Type B pancreatic cell (in vitro differentiated cells): Measurements from ENCODE around the gene EPHA3. TPM values are rescaled to one million over a fixed set of nuclear protein-coding genes. Genes with fewer than 3 reads are reported as not detected.
A peak's percentile ranks its signal among the peaks of the same experiment; 100 is the strongest.

Source experiments
- DNase-seq: peaks from one replicate; pipeline ENCODE4 v3.0.0; 2021; ENCODE audit warnings: mixed read lengths; ENCODE audit not compliant: unreplicated experiment; ENCODE audit errors: extremely low spot score
- H3K27ac Mint-ChIP-seq: 2 replicates; pipeline ENCODE4 v1.8.0; 2021; ENCODE audit warnings: mild to moderate bottlenecking, mixed read lengths
- H3K27me3 Mint-ChIP-seq: 2 replicates; pipeline ENCODE4 v1.8.0; 2021; ENCODE audit warnings: mixed read lengths
- H3K36me3 Mint-ChIP-seq: 2 replicates; pipeline ENCODE4 v1.8.0; 2021; ENCODE audit warnings: mixed read lengths
- H3K4me1 Mint-ChIP-seq: one replicate; pipeline ENCODE4 v1.8.0; 2021; ENCODE audit warnings: mixed read lengths; ENCODE audit not compliant: unreplicated experiment
- H3K4me3 Mint-ChIP-seq: 2 replicates; pipeline ENCODE4 v1.8.0; 2021; ENCODE audit warnings: mild to moderate bottlenecking, mixed read lengths
- H3K9me3 Mint-ChIP-seq: 2 replicates; pipeline ENCODE4 v1.8.0; 2021; ENCODE audit warnings: mixed read lengths
- CTCF ChIP-seq: fragments of 200-600 bp; sonication (generic); conservative IDR thresholded peaks from 2 replicates; pipeline ENCODE4 v1.5.0; 2021; ENCODE audit warnings: antibody characterized with exemption, mild to moderate bottlenecking
- long read RNA-seq: library from polyadenylated mRNA; unstranded; transcript quantifications from one replicate; pipeline ENCODE4 v2.0.0, GENCODE V29; 2020
- total RNA-seq: library from RNA; stranded (reverse); gene quantifications from 2 replicates; pipeline ENCODE4 v1.2.1, GENCODE V29; 2021; ENCODE audit warnings: low replicate concordance

Gene EPHA3
- total RNA-seq: 1.8 and 30.3 TPM in 2 replicates
- long read RNA-seq, partial matches to known transcripts: 0 of 1 reads
- long read RNA-seq, other reads (novel, unspliced or antisense): 1 of 1 reads

- TF ChIP-seq CTCF: no peak
- DNase-seq: peak; percentile 83
- peaks cover 38% of the 10 kb centered on the region for H3K27me3 Mint-ChIP-seq
- H3K4me3 Mint-ChIP-seq: peak within 1 kb of the TSS; percentile 90
- H3K9me3 Mint-ChIP-seq: no peaks in the 10 kb centered on the region
- peak within 1 kb of the TSS; percentile 17 for H3K27ac Mint-ChIP-seq
- no peaks in the 10 kb centered on the region for H3K36me3 Mint-ChIP-seq
- H3K4me1 Mint-ChIP-seq: peaks cover 10% of the 10 kb centered on the region
Observed at GRCh38 chr3:89107461-89108290, at the start of gene EPHA3. EPHA3 (plus strand) TSS chr3:89107621; CDS start chr3:89107749, 128 bp downstream.

GRCh38 chr3:89058371-89058770 is 49.0 kb upstream of the EPHA3 start:
- H3K27me3 Mint-ChIP-seq: no peaks in the 10 kb centered on the region
- H3K4me3 Mint-ChIP-seq: no peak overlapping the region
- no peaks in the 10 kb centered on the region for H3K36me3 Mint-ChIP-seq
- H3K9me3 Mint-ChIP-seq: no peaks in the 10 kb centered on the region
- no peaks in the 10 kb centered on the region for H3K4me1 Mint-ChIP-seq
- DNase-seq: no peak
- no peak for TF ChIP-seq CTCF
- H3K27ac Mint-ChIP-seq: no peak overlapping the region

- no peak for TF ChIP-seq CTCF
- Mint-ChIP-seq H3K36me3 (no peaks in the 10 kb centered on the region), H3K4me1 (no peaks in the 10 kb centered on the region), H3K9me3 (no peaks in the 10 kb centered on the region), H3K27ac (no peak overlapping the region), H3K27me3 (no peaks in the 10 kb centered on the region), H3K4me3 (no peak overlapping the region)
- no peak for DNase-seq
Observed at GRCh38 chr3:89059211-89059925, 48.1 kb upstream of the EPHA3 start.

GRCh38 chr3:89061259-89061658 is 46.2 kb upstream of the EPHA3 start:
- Mint-ChIP-seq H3K9me3 (no peaks in the 10 kb centered on the region), H3K4me1 (no peaks in the 10 kb centered on the region), H3K27ac (no peak overlapping the region), H3K27me3 (no peaks in the 10 kb centered on the region), H3K4me3 (no peak overlapping the region), H3K36me3 (no peaks in the 10 kb centered on the region)
- no peak for TF ChIP-seq CTCF
- no peak for DNase-seq

GRCh38 chr3:89067736-89068135 is 39.7 kb upstream of the EPHA3 start:
- Mint-ChIP-seq H3K9me3 (no peaks in the 10 kb centered on the region), H3K36me3 (no peaks in the 10 kb centered on the region), H3K27ac (no peak overlapping the region), H3K4me3 (no peak overlapping the region), H3K4me1 (no peaks in the 10 kb centered on the region), H3K27me3 (no peaks in the 10 kb centered on the region)
- no peak for TF ChIP-seq CTCF
- DNase-seq: no peak
